Sigmoid colon (tissue), 7 donors: ENCODE results near the gene KCND3. TPM values are rescaled to one million over a fixed set of nuclear protein-coding genes. Genes with fewer than 3 reads are reported as not detected.

Experiments used
- DNase-seq: peaks from one replicate; pipeline ENCODE4 v3.0.0-alpha.2; 2019
- H3K27ac ChIP-seq, 4 donors: fragments of 200-600 bp; sonication (generic); one replicate each; pipeline ENCODE4 v1.5.1; 2016 to 2019; ENCODE audit warnings: mild to moderate bottlenecking in 1 of 4
- H3K27me3 ChIP-seq, 3 donors: fragments of 200-600 bp; sonication (generic); one replicate each; pipeline ENCODE4 v1.5.1; 2019; ENCODE audit warnings: mild to moderate bottlenecking in 1 of 3
- H3K36me3 ChIP-seq, 4 donors: fragments of 200-600 bp; sonication (generic); one replicate each; pipeline ENCODE4 v1.5.1; 2016 to 2019
- H3K4me1 ChIP-seq, 4 donors: fragments of 200-600 bp; sonication (generic); one replicate each; pipeline ENCODE4 v1.5.1; 2017 to 2019
- H3K4me3 ChIP-seq, 4 donors: fragments of 200-600 bp; sonication (generic); one replicate each; pipeline ENCODE4 v1.5.1; 2017 to 2019; ENCODE audit warnings: mild to moderate bottlenecking in 2 of 4, moderate library complexity in 1 of 4
- H3K9me3 ChIP-seq, 4 donors: fragments of 200-600 bp in 3 of 4; sonication (generic) in 3 of 4; one replicate each; pipeline versions ENCODE4 v1.5.1 to v1.6.1; 2013 to 2019
- CTCF ChIP-seq, 4 experiments: fragments of 450-650 bp in 3 of 4; fragments of 200-600 bp in 1 of 4; IDR thresholded peaks; one replicate each; pipeline ENCODE4 v1.5.1; 2016 to 2019; ENCODE audit warnings: antibody characterized with exemption in 4 of 4, mild to moderate bottlenecking in 3 of 4, moderate library complexity in 2 of 4
- EP300 ChIP-seq, 4 donors: sonication (generic); formaldehyde crosslinking; IDR thresholded peaks; one replicate each; pipeline ENCODE4 v1.6.1; 2017; ENCODE audit warnings: antibody characterized with exemption in 4 of 4
- POLR2A ChIP-seq, 2 donors: fragments of 450-650 bp; IDR thresholded peaks; one replicate each; pipeline ENCODE4 v1.6.1; 2016; ENCODE audit warnings: antibody characterized with exemption in 2 of 2, mild to moderate bottlenecking in 2 of 2, moderate library complexity in 2 of 2
- POLR2AphosphoS5 ChIP-seq, 4 donors: sonication (generic); formaldehyde crosslinking; IDR thresholded peaks; one replicate each; pipeline ENCODE4 v1.6.1; 2017; ENCODE audit warnings: antibody characterized with exemption in 4 of 4
- WGBS, 2 donors: extraction: QIAGEN DNeasy Blood & Tissue Kit; methylation state at CpG; one replicate each; pipeline ENCODE4 v1.1.7; 2013; 5-methylcytosine and 5-hydroxymethylcytosine counted together
- intact Hi-C: fragments of 100-400 bp; cut with DNase I; formaldehyde crosslinking; loops from one replicate; pipeline ENCODE4 v1.15.1; 2023
- polyA plus RNA-seq, 3 donors: library from polyadenylated mRNA; stranded (reverse); fragments of 200-250 nt; gene quantifications; one replicate each; pipeline ENCODE4 v1.2.3, GENCODE V29; 2013
- total RNA-seq, 4 donors: library from RNA; depleted of rRNA; stranded (reverse); fragments of >200 nt; gene quantifications; one replicate each; pipeline ENCODE4 v1.1.0, GENCODE V29; 2016
- donor health status: healthy with polysubstance abuse.
- donor health status: Bipolar disorder and iron deficiency.
- donor health status: healthy.

Gene KCND3
- total and polyA plus RNA-seq, 7 donors = 0.23 to 18.3 (median 5.9) TPM

GRCh38 chr1:111882986-111883560, 106.4 kb downstream of the KCND3 start:
- Histone ChIP-seq H3K4me1 (peaks cover 0 to 30% (median 28%) of the 10 kb centered on the region in 4 donors), H3K27ac (peak overlapping the region in 1 of 4 donors; percentile 70), H3K36me3 (no peaks in the 10 kb centered on the region), H3K4me3 (no peak overlapping the region), H3K9me3 (no peaks in the 10 kb centered on the region), H3K27me3 (no peaks in the 10 kb centered on the region)
- WGBS, 2 donors = 62 to 78% methylated on average over 10 of the region's 10 CpGs
- no peak for DNase-seq
- intact Hi-C loops = loop anchor here (5.0 kb wide), 1 partner anchor 109 kb away; no protein-coding TSS in a partner anchor
- no peak for TF ChIP-seq POLR2A (IDR thresholded peaks at IDR 0.05)
- TF ChIP-seq CTCF (IDR thresholded peaks at IDR 0.05) = no peak
- TF ChIP-seq EP300 (IDR thresholded peaks at IDR 0.05) = no peak
- TF ChIP-seq POLR2AphosphoS5 (IDR thresholded peaks at IDR 0.05) = no peak

- TF ChIP-seq POLR2AphosphoS5 (IDR thresholded peaks at IDR 0.05) = no peak
- TF ChIP-seq POLR2A (IDR thresholded peaks at IDR 0.05) = no peak
- no peak for TF ChIP-seq CTCF (IDR thresholded peaks at IDR 0.05)
- TF ChIP-seq EP300 (IDR thresholded peaks at IDR 0.05) = no peak
- H3K4me3 ChIP-seq = no peak overlapping the region
- H3K27ac ChIP-seq = peak overlapping the region in 1 of 4 donors; percentile 70
- WGBS, 2 donors = 63 to 77% methylated on average over 6 of the region's 6 CpGs
- intact Hi-C loops = loop anchor here (5.0 kb wide), 1 partner anchor 110 kb away; no protein-coding TSS in a partner anchor
- H3K36me3 ChIP-seq = no peaks in the 10 kb centered on the region
- DNase-seq = no peak
- no peaks in the 10 kb centered on the region for H3K9me3 ChIP-seq
- H3K4me1 ChIP-seq = peaks cover 0 to 30% (median 28%) of the 10 kb centered on the region in 4 donors
- no peaks in the 10 kb centered on the region for H3K27me3 ChIP-seq
These were observed 106.9 kb downstream of the KCND3 start for GRCh38 chr1:111882559-111882958.

GRCh38 chr1:111880881-111881837, 108.3 kb downstream of the KCND3 start:
- TF ChIP-seq CTCF (IDR thresholded peaks at IDR 0.05) (no peak), EP300 (IDR thresholded peaks at IDR 0.05) (no peak), POLR2AphosphoS5 (IDR thresholded peaks at IDR 0.05) (peak in 1 of 4 donors; percentile 22), POLR2A (IDR thresholded peaks at IDR 0.05) (no peak)
- DNase-seq = peak; percentile 78
- H3K27ac ChIP-seq = peak overlapping the region in 3 of 4 donors; percentile 34 to 70 (median 56)
- intact Hi-C loops = loop anchor here (5.0 kb wide), 1 partner anchor 111 kb away; no protein-coding TSS in a partner anchor
- H3K9me3 ChIP-seq = no peaks in the 10 kb centered on the region
- 44 to 52% methylated on average over 17 of the region's 17 CpGs for WGBS, 2 donors
- H3K4me3 ChIP-seq = no peak overlapping the region
- no peaks in the 10 kb centered on the region for H3K36me3 ChIP-seq
- H3K27me3 ChIP-seq = no peaks in the 10 kb centered on the region
- H3K4me1 ChIP-seq = peaks cover 0 to 30% (median 28%) of the 10 kb centered on the region in 4 donors

- no peak for DNase-seq
- Histone ChIP-seq H3K4me1 (peaks cover 0 to 30% (median 28%) of the 10 kb centered on the region in 4 donors), H3K9me3 (no peaks in the 10 kb centered on the region), H3K4me3 (no peak overlapping the region), H3K27me3 (no peaks in the 10 kb centered on the region), H3K27ac (peak overlapping the region in 2 of 4 donors; percentile 35 to 70), H3K36me3 (no peaks in the 10 kb centered on the region)
- WGBS, 2 donors = 57 to 59% methylated on average over 4 of the region's 4 CpGs
- intact Hi-C loops = no loop called here
- TF ChIP-seq CTCF (IDR thresholded peaks at IDR 0.05) = no peak
- no peak for TF ChIP-seq POLR2AphosphoS5 (IDR thresholded peaks at IDR 0.05)
- TF ChIP-seq POLR2A (IDR thresholded peaks at IDR 0.05) = no peak
- TF ChIP-seq EP300 (IDR thresholded peaks at IDR 0.05) = no peak
These were observed 110.4 kb downstream of the KCND3 start for GRCh38 chr1:111879081-111879480.
